Stimulated activated CD8-positive, alpha-beta memory T cell treated with anti-CD3 and anti-CD28 coated beads, Interleukin-4, amount 100 ng/mL, for 1 hour (primary cell): Measurements from ENCODE around the gene GNAS-AS1.

Source experiments
- DNase-seq, 2 donors: peaks; one replicate each; pipeline ENCODE4 v3.0.0-alpha.2; 2020; ENCODE audit warnings: low read depth in 2 of 2, low spot score in 1 of 2

Gene GNAS-AS1

GRCh38 chr20:58886546-58886945 lies 35.8 kb upstream of the GNAS-AS1 start:
- DNase-seq = no peak

DNA sequence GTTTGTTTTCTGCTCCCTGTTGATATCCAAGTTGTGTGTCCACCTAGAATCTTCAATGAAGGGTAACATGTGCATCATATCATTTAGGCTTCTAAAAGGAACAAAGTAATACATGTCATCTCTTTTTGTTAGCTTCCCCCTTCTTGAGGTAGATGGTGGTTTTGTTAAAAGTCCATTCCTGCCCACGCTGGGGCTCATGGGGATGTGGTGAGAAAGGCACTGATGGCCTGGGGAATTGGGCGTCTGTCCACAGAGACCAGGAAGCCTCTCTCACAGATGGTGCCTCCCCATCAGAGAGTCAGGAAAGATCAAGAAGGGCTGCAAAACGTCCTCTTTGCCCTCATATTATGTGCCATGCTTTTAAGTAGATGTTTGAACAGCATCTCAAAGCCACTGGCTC lies 34.3 kb upstream of the GNAS-AS1 start:
- DNase-seq = no peak

GRCh38 chr20:58883241-58883691 lies 32.6 kb upstream of the GNAS-AS1 start:
- DNase-seq = no peak

- no peak for DNase-seq
These were observed 32.0 kb upstream of the GNAS-AS1 start for GRCh38 chr20:58882704-58883089.

GRCh38 chr20:58880994-58881752 lies 30.5 kb upstream of the GNAS-AS1 start:
- DNase-seq = no peak

DNA sequence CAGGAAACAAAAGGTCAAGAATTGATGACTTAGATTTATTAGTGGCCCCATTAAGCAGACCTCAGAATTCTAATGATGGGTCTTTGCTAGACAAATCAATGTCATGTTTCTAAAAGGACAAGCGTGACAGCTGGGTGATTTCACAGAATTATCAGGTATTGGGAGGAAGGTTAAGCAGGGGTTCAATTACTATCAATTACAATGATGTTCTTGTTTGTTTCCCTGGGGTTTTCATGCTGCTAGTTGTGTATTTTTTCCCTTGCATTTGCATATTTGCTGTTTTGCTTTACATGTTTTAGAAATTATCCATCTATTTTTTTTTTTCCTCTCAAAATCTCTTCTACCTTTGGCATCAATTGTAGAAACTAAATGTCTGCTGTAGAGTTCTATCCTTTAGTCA lies 29.7 kb upstream of the GNAS-AS1 start:
- DNase-seq = no peak

DNA sequence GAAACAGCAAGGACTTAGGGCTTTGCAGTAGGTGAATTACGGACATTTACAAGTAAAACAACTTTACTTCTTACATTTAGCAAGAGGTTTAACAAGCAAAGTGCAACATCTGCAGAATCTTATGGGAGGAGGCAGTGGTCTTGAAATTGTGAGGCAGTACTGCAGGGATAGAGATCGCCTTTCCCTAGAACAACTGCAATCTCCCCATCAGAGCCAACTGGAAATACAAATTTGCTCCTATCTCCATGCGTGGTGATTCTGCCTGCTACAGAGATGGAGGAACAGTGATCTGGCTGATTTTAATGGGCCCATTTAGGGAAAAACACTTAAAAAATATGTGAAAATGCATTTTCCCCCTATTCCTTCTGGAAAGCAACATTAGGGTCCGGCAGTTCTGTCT lies 27.7 kb upstream of the GNAS-AS1 start:
- DNase-seq = no peak

GRCh38 chr20:58877976-58878360 lies 27.3 kb upstream of the GNAS-AS1 start:
- DNase-seq = no peak

DNA sequence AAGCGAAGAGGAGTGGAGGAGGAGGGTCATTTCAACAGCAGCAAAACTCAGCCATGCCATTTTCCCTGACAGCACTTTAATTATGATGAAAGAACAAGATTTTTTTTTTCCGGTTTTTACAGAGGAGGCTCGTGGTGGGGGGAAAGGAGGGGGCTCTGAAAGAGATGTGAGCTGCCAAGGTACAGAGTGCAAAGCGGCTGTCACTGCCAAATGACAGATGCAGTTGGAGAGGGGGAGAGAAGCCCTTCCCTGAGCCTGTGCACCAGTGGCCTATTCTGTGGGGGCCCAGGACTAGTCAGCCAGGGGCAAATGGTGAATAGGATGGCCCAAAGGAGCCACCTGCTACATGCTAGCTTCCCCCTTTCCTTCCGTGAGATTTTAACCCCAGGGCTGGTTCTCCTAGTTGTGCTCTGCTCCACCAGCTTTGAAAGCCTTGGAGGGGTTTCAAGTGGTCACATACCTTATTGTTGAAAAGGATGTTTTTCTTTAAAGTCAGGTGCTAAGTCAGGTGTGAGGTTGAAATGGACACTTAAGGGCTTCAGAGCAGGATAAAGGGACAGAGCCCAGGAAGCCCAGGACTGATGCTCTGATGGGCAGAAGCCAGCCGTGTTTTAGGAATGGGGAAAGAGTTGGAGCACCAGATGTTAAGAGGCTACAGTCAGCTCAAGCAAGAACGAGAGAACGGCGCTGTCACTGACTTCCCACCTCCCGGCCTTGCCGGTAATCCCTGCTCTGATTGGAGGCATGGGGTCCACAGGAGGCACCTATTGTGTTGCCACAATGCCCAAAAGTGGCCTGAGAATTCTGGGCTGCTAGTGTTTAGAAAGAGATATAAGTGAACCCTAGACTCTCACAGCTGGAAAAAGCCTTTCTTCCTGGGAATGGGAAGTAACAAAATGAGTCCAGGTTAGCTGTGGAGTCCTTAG lies 26.6 kb upstream of the GNAS-AS1 start:
- DNase-seq = no peak

GRCh38 chr20:58876437-58876836 lies 25.7 kb upstream of the GNAS-AS1 start:
- no peak for DNase-seq

DNA sequence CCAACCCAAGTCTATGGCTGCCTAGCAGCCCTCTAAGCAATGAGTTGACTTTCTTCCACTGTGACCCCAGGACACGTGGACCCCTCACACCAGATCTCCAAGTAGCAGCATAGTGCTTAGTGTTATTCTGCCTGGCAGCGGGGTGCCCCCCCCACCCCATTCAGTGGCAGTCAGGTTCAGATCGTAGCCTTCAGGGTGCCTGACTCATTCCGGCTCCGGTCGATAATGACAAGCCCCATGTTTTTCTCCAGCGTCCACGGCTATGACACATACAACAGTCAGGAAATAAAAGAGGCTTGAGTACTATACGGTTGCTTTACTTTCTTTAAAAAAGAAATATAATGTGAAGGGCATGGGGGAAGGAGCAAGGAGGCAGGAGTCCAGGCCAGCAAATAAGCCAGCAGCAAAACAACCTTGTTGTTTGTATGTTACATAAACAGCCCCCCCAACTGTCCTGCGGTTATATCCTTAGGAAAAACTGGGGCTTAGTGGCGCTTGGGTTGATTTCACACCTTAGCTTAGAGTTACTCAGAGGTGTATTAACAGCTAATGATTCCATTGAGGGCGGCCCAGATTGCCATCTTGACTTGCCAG lies 24.9 kb upstream of the GNAS-AS1 start:
- DNase-seq = no peak

GRCh38 chr20:58875111-58875510 lies 24.4 kb upstream of the GNAS-AS1 start:
- no peak for DNase-seq

- DNase-seq = no peak
These were observed 23.8 kb upstream of the GNAS-AS1 start for GRCh38 chr20:58874469-58874868.

GRCh38 chr20:58871533-58872102 lies 20.9 kb upstream of the GNAS-AS1 start:
- no peak for DNase-seq

GRCh38 chr20:58870293-58871014 lies 19.8 kb upstream of the GNAS-AS1 start:
- DNase-seq = no peak

- no peak for DNase-seq
These were observed 19.0 kb upstream of the GNAS-AS1 start for GRCh38 chr20:58869662-58870227.

GRCh38 chr20:58868795-58869194 lies 18.1 kb upstream of the GNAS-AS1 start:
- DNase-seq = no peak

DNA sequence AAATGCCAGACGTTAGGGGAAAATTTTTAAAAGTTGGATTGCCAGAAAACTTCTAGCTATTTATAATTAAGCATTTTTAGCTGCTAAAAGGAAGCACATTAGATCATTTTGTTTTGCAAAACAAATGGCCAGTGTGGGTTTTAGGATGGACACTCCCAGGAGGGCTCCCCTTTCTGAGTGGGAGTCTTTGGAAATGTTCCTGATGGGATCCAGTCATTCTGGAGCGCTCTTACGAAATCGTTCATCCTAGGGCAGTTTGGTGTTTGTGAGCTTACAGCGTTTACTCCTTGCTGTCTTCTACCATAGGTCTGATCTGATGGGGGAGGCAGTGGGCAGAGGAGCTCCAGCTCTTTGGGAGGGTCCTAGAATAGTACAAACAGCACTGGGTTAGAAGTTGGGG lies 16.5 kb upstream of the GNAS-AS1 start:
- DNase-seq = no peak

GRCh38 chr20:58865843-58866242 lies 15.1 kb upstream of the GNAS-AS1 start:
- DNase-seq = no peak

DNA sequence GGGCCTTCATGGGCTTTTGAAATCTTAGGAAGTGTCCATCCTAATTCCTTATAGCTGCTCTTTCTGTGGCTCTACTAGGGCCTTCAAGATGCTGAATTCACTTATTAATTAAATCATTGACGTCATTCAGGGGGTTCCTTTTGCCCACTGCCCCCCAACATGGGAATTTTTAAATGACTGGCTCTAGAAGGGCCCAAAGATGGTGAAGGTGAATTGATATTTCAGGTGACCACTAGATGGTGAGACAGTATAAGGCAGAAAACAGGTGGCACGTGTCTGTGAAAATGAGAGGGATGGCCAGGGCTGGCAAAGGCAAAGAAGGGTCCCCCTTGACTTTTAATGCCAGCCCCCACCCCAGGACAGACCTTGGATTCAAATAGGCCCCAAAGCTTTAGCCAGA lies 13.6 kb upstream of the GNAS-AS1 start:
- no peak for DNase-seq
